Measurements from ENCODE around the gene NHEJ1.

DNA sequence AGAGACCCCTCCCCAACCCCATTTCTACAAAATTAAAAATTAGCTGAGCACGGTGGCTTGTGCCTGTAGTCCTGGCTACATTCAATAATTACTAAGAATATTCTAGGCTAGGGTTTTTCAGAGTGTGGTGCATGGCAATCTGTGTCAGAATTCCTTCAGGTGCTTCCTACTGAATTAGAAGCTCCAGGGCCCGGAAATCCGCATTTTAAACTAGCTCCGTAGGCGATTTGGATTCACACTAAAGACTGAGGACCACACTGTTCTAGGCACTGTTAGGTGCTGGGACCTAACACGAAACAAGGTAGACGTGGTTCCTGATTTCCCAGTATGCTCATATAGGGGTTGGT is 45.3 kb upstream of the NHEJ1 start:
- TF ChIP-seq, protein P1, sequence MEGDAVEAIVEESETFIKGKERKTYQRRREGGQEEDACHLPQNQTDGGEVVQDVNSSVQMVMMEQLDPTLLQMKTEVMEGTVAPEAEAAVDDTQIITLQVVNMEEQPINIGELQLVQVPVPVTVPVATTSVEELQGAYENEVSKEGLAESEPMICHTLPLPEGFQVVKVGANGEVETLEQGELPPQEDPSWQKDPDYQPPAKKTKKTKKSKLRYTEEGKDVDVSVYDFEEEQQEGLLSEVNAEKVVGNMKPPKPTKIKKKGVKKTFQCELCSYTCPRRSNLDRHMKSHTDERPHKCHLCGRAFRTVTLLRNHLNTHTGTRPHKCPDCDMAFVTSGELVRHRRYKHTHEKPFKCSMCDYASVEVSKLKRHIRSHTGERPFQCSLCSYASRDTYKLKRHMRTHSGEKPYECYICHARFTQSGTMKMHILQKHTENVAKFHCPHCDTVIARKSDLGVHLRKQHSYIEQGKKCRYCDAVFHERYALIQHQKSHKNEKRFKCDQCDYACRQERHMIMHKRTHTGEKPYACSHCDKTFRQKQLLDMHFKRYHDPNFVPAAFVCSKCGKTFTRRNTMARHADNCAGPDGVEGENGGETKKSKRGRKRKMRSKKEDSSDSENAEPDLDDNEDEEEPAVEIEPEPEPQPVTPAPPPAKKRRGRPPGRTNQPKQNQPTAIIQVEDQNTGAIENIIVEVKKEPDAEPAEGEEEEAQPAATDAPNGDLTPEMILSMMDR (IDR thresholded peaks at IDR 0.05; ENCODE audit: insufficient read depth, low read length, poor library complexity, severe bottlenecking): no peak
- no peak for TF ChIP-seq EZH2phosphoT487 (conservative IDR thresholded peaks at IDR 0.05; ENCODE audit: low read length)
